Measurements from ENCODE around the gene PIK3C2B.

Gene PIK3C2B

GRCh38 chr1:204453141-204453772 lies 41.3 kb downstream of the PIK3C2B start:
- TF ChIP-seq CTCF (IDR thresholded peaks at IDR 0.05; ENCODE audit: low read depth, low read length): no peak
- DNase-seq (ENCODE audit: low read depth in 2 of 2): no peak
- no peak overlapping the region for H3K4me3 ChIP-seq (replicated peaks in 1 of 2; ENCODE audit: low read depth in 2 of 2, low read length in 2 of 2)

GRCh38 chr1:204451352-204452124 lies 43.1 kb downstream of the PIK3C2B start:
- H3K4me3 ChIP-seq (replicated peaks in 1 of 2; ENCODE audit: low read depth in 2 of 2, low read length in 2 of 2): no peak overlapping the region
- no peak for DNase-seq (ENCODE audit: low read depth in 2 of 2)
- TF ChIP-seq CTCF (IDR thresholded peaks at IDR 0.05; ENCODE audit: low read depth, low read length): no peak

- TF ChIP-seq CTCF (IDR thresholded peaks at IDR 0.05; ENCODE audit: low read depth, low read length): no peak
- no peak overlapping the region for H3K4me3 ChIP-seq (replicated peaks in 1 of 2; ENCODE audit: low read depth in 2 of 2, low read length in 2 of 2)
- no peak for DNase-seq (ENCODE audit: low read depth in 2 of 2)
Measured at GRCh38 chr1:204450461-204451257, 43.9 kb downstream of the PIK3C2B start.

GRCh38 chr1:204449678-204450280 lies 44.8 kb downstream of the PIK3C2B start:
- no peak overlapping the region for H3K4me3 ChIP-seq (replicated peaks in 1 of 2; ENCODE audit: low read depth in 2 of 2, low read length in 2 of 2)
- no peak for TF ChIP-seq CTCF (IDR thresholded peaks at IDR 0.05; ENCODE audit: low read depth, low read length)
- no peak for DNase-seq (ENCODE audit: low read depth in 2 of 2)

- no peak overlapping the region for H3K4me3 ChIP-seq (replicated peaks in 1 of 2; ENCODE audit: low read depth in 2 of 2, low read length in 2 of 2)
- no peak for DNase-seq (ENCODE audit: low read depth in 2 of 2)
- TF ChIP-seq CTCF (IDR thresholded peaks at IDR 0.05; ENCODE audit: low read depth, low read length): no peak
Measured at GRCh38 chr1:204448991-204449677, 45.5 kb downstream of the PIK3C2B start.

- no peak overlapping the region for H3K4me3 ChIP-seq (replicated peaks in 1 of 2; ENCODE audit: low read depth in 2 of 2, low read length in 2 of 2)
- DNase-seq (ENCODE audit: low read depth in 2 of 2): peak in 1 of 2 donors; percentile 15
- no peak for TF ChIP-seq CTCF (IDR thresholded peaks at IDR 0.05; ENCODE audit: low read depth, low read length)
Measured at GRCh38 chr1:204448344-204448964, 46.2 kb downstream of the PIK3C2B start.
